ENCODE results near the gene ZNF764.

Gene ZNF764

GRCh38 chr16:30557957-30558788, at the start of gene ZNF764:
Gene ZNF764 (minus strand): TSS chr16:30558374. CDS start chr16:30558182, 192 bp downstream.
- Histone ChIP-seq H3K4me2 (ENCODE audit: insufficient read depth, low read length) (peak within 1 kb of the TSS; percentile 97), H3K36me3 (ENCODE audit: insufficient read depth, low read length) (peaks cover 33% of the 10 kb centered on the region), H3K27ac (ENCODE audit: low read length) (peak within 1 kb of the TSS; percentile 92), H4K20me1 (ENCODE audit: insufficient read depth, low read length) (peaks cover 10% of the 10 kb centered on the region; the same call in 1 of the 2 replicates), H2AFZ (ENCODE audit: low read depth, low read length) (peak within 1 kb of the TSS; percentile 90), H3K4me1 (ENCODE audit: insufficient read depth, low read length) (peaks cover 35% of the 10 kb centered on the region), H3K27me3 (ENCODE audit: insufficient read depth, low read length, poor library complexity) (no peaks in the 10 kb centered on the region), H3K9me3 (ENCODE audit: insufficient read depth, low read length, severe bottlenecking) (no peaks in the 10 kb centered on the region), H3K79me2 (ENCODE audit: insufficient read depth, low read length) (peaks cover 48% of the 10 kb centered on the region), H3K4me3 (ENCODE audit: low read depth in 1 of 2, low read length in 2 of 2) (peak within 1 kb of the TSS; percentile 69 to 77), H3K9ac (ENCODE audit: low read depth, low read length) (peak within 1 kb of the TSS; percentile 97)
- ATAC-seq (ENCODE audit: insufficient read depth, low read depth) (peak; percentile 95), DNase-seq (peak; percentile 99)
- TF ChIP-seq CTCF (IDR thresholded peaks at IDR 0.05; ENCODE audit: borderline replicate concordance, extremely low read depth, low read length, poor library complexity, severe bottlenecking) (no peak), EZH2 (IDR thresholded peaks at IDR 0.05; ENCODE audit: borderline replicate concordance, low read depth, low read length, severe bottlenecking) (no peak)

GRCh38 chr16:30606004-30606403, 47.8 kb upstream of the ZNF764 start:
- Histone ChIP-seq H3K9me3 (ENCODE audit: insufficient read depth, low read length, severe bottlenecking) (no peaks in the 10 kb centered on the region), H3K27me3 (ENCODE audit: insufficient read depth, low read length, poor library complexity) (no peaks in the 10 kb centered on the region), H3K4me3 (ENCODE audit: low read depth in 1 of 2, low read length in 2 of 2) (no peak overlapping the region), H4K20me1 (ENCODE audit: insufficient read depth, low read length) (peaks cover 7% of the 10 kb centered on the region; the same call in 1 of the 2 replicates), H3K27ac (ENCODE audit: low read length) (no peak overlapping the region), H3K9ac (ENCODE audit: low read depth, low read length) (no peak overlapping the region), H3K4me2 (ENCODE audit: insufficient read depth, low read length) (no peak overlapping the region), H3K36me3 (ENCODE audit: insufficient read depth, low read length) (peaks cover 63% of the 10 kb centered on the region), H3K4me1 (ENCODE audit: insufficient read depth, low read length) (peaks cover 25% of the 10 kb centered on the region), H3K79me2 (ENCODE audit: insufficient read depth, low read length) (peaks cover 41% of the 10 kb centered on the region), H2AFZ (ENCODE audit: low read depth, low read length) (no peak overlapping the region)
- no peak for DNase-seq
- ATAC-seq (ENCODE audit: insufficient read depth, low read depth): no peak
- no peak for TF ChIP-seq EZH2 (IDR thresholded peaks at IDR 0.05; ENCODE audit: borderline replicate concordance, low read depth, low read length, severe bottlenecking)
- TF ChIP-seq CTCF (IDR thresholded peaks at IDR 0.05; ENCODE audit: borderline replicate concordance, extremely low read depth, low read length, poor library complexity, severe bottlenecking): no peak

- peaks cover 39% of the 10 kb centered on the region for H3K79me2 ChIP-seq (ENCODE audit: insufficient read depth, low read length)
Measured at GRCh38 chr16:30605158-30605557, 47.0 kb upstream of the ZNF764 start.

More at GRCh38 chr16:30605158-30605557, 47.0 kb upstream of the ZNF764 start:
- DNase-seq (no peak), ATAC-seq (ENCODE audit: insufficient read depth, low read depth) (no peak)
- H3K9ac ChIP-seq (ENCODE audit: low read depth, low read length): no peak overlapping the region
- TF ChIP-seq EZH2 (IDR thresholded peaks at IDR 0.05; ENCODE audit: borderline replicate concordance, low read depth, low read length, severe bottlenecking): no peak
- no peak for TF ChIP-seq CTCF (IDR thresholded peaks at IDR 0.05; ENCODE audit: borderline replicate concordance, extremely low read depth, low read length, poor library complexity, severe bottlenecking)
- no peak overlapping the region for H3K4me2 ChIP-seq (ENCODE audit: insufficient read depth, low read length)
- no peaks in the 10 kb centered on the region for H3K9me3 ChIP-seq (ENCODE audit: insufficient read depth, low read length, severe bottlenecking)
- no peak overlapping the region for H2AFZ ChIP-seq (ENCODE audit: low read depth, low read length)
- H3K36me3 ChIP-seq (ENCODE audit: insufficient read depth, low read length): peaks cover 63% of the 10 kb centered on the region
- no peaks in the 10 kb centered on the region for H3K27me3 ChIP-seq (ENCODE audit: insufficient read depth, low read length, poor library complexity)
- H4K20me1 ChIP-seq (ENCODE audit: insufficient read depth, low read length): peaks cover 7% of the 10 kb centered on the region; the same call in 1 of the 2 replicates
- no peak overlapping the region for H3K4me3 ChIP-seq (ENCODE audit: low read depth in 1 of 2, low read length in 2 of 2)
- no peak overlapping the region for H3K27ac ChIP-seq (ENCODE audit: low read length)
- peaks cover 19% of the 10 kb centered on the region for H3K4me1 ChIP-seq (ENCODE audit: insufficient read depth, low read length)

Data from DND-41 (cell line).